Vagina (tissue), 2 donors: ENCODE data around the gene NPBWR2. TPM values are rescaled to one million over a fixed set of nuclear protein-coding genes. Genes with fewer than 3 reads are reported as not detected.
A peak's percentile ranks its signal among the peaks of the same experiment; 100 is the strongest.

ENCODE experiments used
- DNase-seq, 2 donors: peaks; one replicate each; pipeline ENCODE4 v3.0.0-alpha.2; 2017; ENCODE audit errors: extremely low spot score in 2 of 2
- H3K27ac ChIP-seq: fragments of 200-600 bp; sonication (generic); one replicate; pipeline ENCODE4 v1.5.1; 2019
- H3K27me3 ChIP-seq: fragments of 200-600 bp; sonication (generic); one replicate; pipeline ENCODE4 v1.5.1; 2019
- H3K36me3 ChIP-seq, 2 donors: fragments of 200-600 bp; sonication (generic); one replicate each; pipeline ENCODE4 v1.5.1; 2017 to 2019
- H3K4me1 ChIP-seq: fragments of 200-600 bp; sonication (generic); one replicate; pipeline ENCODE4 v1.5.1; 2019
- H3K4me3 ChIP-seq, 2 donors: fragments of 200-600 bp; sonication (generic); 1 replicate in 1 of 2; 2 replicates in 1 of 2; pipeline ENCODE4 v1.5.1; 2016 to 2019
- H3K9me3 ChIP-seq: fragments of 200-600 bp; sonication (generic); one replicate; pipeline ENCODE4 v1.5.1; 2019
- POLR2A ChIP-seq, 2 donors: fragments of 450-650 bp; IDR thresholded peaks; one replicate each; pipeline ENCODE4 v1.6.1; 2017; ENCODE audit warnings: antibody characterized with exemption in 2 of 2, mild to moderate bottlenecking in 2 of 2, moderate library complexity in 2 of 2
- POLR2AphosphoS5 ChIP-seq, 2 donors: sonication (generic); formaldehyde crosslinking; IDR thresholded peaks; one replicate each; pipeline ENCODE4 v1.9.0; 2017; ENCODE audit warnings: antibody characterized with exemption in 2 of 2, mild to moderate bottlenecking in 2 of 2, low read depth in 1 of 2; ENCODE audit not compliant: insufficient read depth in 1 of 2
- intact Hi-C: fragments of 100-400 bp; cut with DNase I; formaldehyde crosslinking; loops from one replicate; pipeline ENCODE4 v1.15.1; 2023
- total RNA-seq: library from RNA; depleted of rRNA; stranded (reverse); fragments of >200 nt; gene quantifications from one replicate; pipeline ENCODE4 v1.2.3, GENCODE V29; 2016
- TF ChIP-seq, protein P1 (sequence below), 3 experiments: fragments of 450-650 bp in 2 of 3; fragments of 200-600 bp in 1 of 3; sonication (generic) in 1 of 3; IDR thresholded peaks; one replicate each; pipeline ENCODE4 v1.5.1; 2017 to 2019; ENCODE audit warnings: antibody characterized with exemption in 3 of 3, mild to moderate bottlenecking in 2 of 3, moderate library complexity in 2 of 3

Gene NPBWR2
- total RNA-seq, 1 donor from 2014 or later = not detected

DNA sequence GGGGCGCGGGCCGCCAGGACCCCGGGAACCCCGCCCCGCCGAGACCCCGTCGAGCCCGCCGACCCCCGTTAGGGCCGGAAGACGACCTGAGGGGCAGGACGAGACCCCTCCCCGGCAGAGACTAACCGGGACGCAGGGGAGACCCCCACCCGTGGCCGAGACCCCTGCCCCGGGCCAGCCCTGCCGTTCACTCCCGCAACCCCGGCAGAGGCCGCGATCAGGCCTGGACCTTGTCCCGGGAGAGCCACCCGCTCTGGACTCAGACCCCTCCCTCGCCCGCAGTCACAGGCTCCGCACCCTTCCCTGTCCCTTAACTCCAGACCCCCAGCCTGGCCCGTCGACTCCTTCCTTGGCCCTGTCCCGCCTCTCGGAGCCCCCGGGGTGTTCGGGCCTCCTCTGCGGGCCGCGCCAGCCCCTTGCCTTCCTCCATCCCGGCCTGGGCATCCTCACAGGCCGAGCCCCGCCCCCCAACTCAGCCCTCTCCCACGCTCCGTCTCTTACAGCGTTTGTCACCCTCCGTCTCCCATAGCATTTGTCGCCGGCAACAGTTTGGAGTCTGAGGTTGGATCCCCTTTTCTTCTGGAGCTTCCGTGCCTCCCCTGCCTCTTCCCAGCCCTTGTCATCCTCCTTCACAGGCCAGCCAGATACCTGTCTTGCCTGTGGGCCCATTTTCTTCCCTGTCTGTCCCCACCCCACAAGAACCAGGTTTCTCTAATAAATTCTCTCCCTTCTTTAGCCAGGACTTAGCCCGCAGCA lies 43.8 kb downstream of the NPBWR2 start:
- intact Hi-C loops = no loop called here
- H3K4me1 ChIP-seq = peaks cover 33% of the 10 kb centered on the region
- H3K27ac ChIP-seq = peak overlapping the region; percentile 82
- no peak for DNase-seq
- no peaks in the 10 kb centered on the region for H3K36me3 ChIP-seq
- TF ChIP-seq POLR2AphosphoS5 (IDR thresholded peaks at IDR 0.05; ENCODE audit: insufficient read depth in 1 of 2, low read depth in 1 of 2) = no peak
- TF ChIP-seq, protein P1, sequence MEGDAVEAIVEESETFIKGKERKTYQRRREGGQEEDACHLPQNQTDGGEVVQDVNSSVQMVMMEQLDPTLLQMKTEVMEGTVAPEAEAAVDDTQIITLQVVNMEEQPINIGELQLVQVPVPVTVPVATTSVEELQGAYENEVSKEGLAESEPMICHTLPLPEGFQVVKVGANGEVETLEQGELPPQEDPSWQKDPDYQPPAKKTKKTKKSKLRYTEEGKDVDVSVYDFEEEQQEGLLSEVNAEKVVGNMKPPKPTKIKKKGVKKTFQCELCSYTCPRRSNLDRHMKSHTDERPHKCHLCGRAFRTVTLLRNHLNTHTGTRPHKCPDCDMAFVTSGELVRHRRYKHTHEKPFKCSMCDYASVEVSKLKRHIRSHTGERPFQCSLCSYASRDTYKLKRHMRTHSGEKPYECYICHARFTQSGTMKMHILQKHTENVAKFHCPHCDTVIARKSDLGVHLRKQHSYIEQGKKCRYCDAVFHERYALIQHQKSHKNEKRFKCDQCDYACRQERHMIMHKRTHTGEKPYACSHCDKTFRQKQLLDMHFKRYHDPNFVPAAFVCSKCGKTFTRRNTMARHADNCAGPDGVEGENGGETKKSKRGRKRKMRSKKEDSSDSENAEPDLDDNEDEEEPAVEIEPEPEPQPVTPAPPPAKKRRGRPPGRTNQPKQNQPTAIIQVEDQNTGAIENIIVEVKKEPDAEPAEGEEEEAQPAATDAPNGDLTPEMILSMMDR (IDR thresholded peaks at IDR 0.05) = no peak
- peak overlapping the region; percentile 82 for H3K4me3 ChIP-seq
- H3K27me3 ChIP-seq = no peaks in the 10 kb centered on the region
- no peaks in the 10 kb centered on the region for H3K9me3 ChIP-seq

DNA sequence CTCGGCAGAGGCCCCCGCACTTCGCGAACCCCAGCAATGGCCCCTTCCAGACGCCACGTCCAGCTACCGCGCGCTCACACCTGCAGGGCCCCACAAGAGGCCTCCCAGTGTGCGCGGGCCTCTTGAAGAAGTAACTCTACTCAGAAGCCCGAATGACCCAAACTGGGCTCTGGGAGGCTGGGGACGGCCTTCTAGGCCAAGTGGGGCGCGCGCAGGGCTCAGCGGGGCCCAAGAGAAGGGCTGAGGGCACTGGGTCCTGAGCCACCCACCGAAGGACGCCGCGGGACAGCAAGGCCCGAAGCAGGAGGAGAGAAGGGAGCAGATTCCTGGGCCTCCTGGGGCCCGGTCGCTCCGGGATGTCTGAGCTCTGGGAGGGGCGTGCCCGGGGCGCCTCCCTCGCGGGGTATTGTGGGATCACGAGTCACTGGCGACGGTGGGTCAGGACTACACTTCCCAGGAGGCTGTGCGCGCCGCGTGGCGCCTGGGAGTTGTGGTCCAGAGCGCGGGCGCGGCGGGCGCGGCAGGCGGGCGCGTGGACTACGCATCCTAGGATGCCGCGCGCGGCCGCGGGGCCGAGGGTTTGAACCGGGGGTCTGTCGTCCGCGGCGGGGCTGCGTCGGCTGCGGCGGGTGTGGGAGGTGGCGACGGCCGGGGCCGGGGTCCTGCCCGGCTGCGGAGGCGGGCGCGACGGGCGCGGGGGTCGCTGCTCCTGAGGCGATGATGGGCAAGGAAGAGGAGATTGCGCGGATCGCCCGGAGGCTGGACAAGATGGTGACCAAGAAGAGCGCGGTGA lies 44.6 kb downstream of the NPBWR2 start, which contains the start of gene TCEA2:
TCEA2 (plus strand) TSS at position 603 of the 793 bp plus-strand sequence; CDS start at position 718, 115 bp downstream.
- Histone ChIP-seq H3K27me3 (no peaks in the 10 kb centered on the region), H3K36me3 (no peaks in the 10 kb centered on the region), H3K4me3 (peak within 1 kb of the TSS; percentile 82), H3K9me3 (no peaks in the 10 kb centered on the region), H3K4me1 (peaks cover 33% of the 10 kb centered on the region), H3K27ac (peak within 1 kb of the TSS; percentile 82)
- TF ChIP-seq, protein P1 (IDR thresholded peaks at IDR 0.05) = peak in 1 of 3 experiments; percentile 4
- TF ChIP-seq POLR2A (IDR thresholded peaks at IDR 0.05) (peak in 1 of 2 donors; percentile 12), POLR2AphosphoS5 (IDR thresholded peaks at IDR 0.05; ENCODE audit: insufficient read depth in 1 of 2, low read depth in 1 of 2) (peak; percentile 87 to 93)
- peak in 1 of 2 donors; percentile 96 for DNase-seq
- intact Hi-C loops = no loop called here

DNA sequence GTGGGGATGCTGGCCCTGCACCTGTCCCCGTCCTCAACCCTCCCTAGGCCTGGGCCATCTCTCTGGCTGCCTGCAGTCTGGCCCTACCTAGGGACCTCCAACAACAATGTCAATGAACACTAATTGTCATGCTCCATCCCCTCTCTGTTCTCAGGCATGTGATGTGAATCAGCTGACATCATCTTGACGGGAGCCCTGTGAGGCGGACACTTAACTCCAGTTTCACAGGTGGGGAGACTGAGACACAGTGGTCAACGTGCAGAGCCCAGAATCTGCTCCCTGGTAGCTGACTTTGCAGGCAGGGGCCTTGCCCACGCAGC lies 45.1 kb downstream of the NPBWR2 start:
- H3K36me3 ChIP-seq = no peaks in the 10 kb centered on the region
- peak overlapping the region; percentile 82 for H3K4me3 ChIP-seq
- no peaks in the 10 kb centered on the region for H3K9me3 ChIP-seq
- peak overlapping the region; percentile 82 for H3K27ac ChIP-seq
- H3K27me3 ChIP-seq = no peaks in the 10 kb centered on the region
- no peak for DNase-seq
- H3K4me1 ChIP-seq = peaks cover 33% of the 10 kb centered on the region
- intact Hi-C loops = no loop called here
- TF ChIP-seq, protein P1 (IDR thresholded peaks at IDR 0.05) = no peak
- no peak for TF ChIP-seq POLR2AphosphoS5 (IDR thresholded peaks at IDR 0.05; ENCODE audit: insufficient read depth in 1 of 2, low read depth in 1 of 2)
- no peak for TF ChIP-seq POLR2A (IDR thresholded peaks at IDR 0.05)

GRCh38 chr20:64058536-64058935 lies 48.8 kb downstream of the NPBWR2 start:
- DNase-seq = no peak
- intact Hi-C loops = no loop called here

More at GRCh38 chr20:64058536-64058935, 48.8 kb downstream of the NPBWR2 start:
- Histone ChIP-seq H3K4me1 (peaks cover 28% of the 10 kb centered on the region), H3K9me3 (no peaks in the 10 kb centered on the region), H3K27me3 (no peaks in the 10 kb centered on the region), H3K36me3 (no peaks in the 10 kb centered on the region), H3K4me3 (no peak overlapping the region), H3K27ac (no peak overlapping the region)
- TF ChIP-seq, protein P1 (IDR thresholded peaks at IDR 0.05) = no peak
- TF ChIP-seq POLR2A (IDR thresholded peaks at IDR 0.05) (no peak), POLR2AphosphoS5 (IDR thresholded peaks at IDR 0.05; ENCODE audit: insufficient read depth in 1 of 2, low read depth in 1 of 2) (no peak)
